GM12873 (cell line): ENCODE data around the gene C2CD2.

ENCODE experiments used
- TF ChIP-seq, protein P1 (sequence below): IDR thresholded peaks from 2 replicates; pipeline ENCODE4 v1.5.1; 2012; ENCODE audit warnings: low read depth, mild to moderate bottlenecking, moderate library complexity, low read length, control low read depth; ENCODE audit not compliant: insufficient read depth; ENCODE audit errors: missing control alignments

Gene C2CD2

GRCh38 chr21:41839387-41840000 lies 114.3 kb downstream of the C2CD2 start:
- TF ChIP-seq, protein P1, sequence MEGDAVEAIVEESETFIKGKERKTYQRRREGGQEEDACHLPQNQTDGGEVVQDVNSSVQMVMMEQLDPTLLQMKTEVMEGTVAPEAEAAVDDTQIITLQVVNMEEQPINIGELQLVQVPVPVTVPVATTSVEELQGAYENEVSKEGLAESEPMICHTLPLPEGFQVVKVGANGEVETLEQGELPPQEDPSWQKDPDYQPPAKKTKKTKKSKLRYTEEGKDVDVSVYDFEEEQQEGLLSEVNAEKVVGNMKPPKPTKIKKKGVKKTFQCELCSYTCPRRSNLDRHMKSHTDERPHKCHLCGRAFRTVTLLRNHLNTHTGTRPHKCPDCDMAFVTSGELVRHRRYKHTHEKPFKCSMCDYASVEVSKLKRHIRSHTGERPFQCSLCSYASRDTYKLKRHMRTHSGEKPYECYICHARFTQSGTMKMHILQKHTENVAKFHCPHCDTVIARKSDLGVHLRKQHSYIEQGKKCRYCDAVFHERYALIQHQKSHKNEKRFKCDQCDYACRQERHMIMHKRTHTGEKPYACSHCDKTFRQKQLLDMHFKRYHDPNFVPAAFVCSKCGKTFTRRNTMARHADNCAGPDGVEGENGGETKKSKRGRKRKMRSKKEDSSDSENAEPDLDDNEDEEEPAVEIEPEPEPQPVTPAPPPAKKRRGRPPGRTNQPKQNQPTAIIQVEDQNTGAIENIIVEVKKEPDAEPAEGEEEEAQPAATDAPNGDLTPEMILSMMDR: no peak

DNA sequence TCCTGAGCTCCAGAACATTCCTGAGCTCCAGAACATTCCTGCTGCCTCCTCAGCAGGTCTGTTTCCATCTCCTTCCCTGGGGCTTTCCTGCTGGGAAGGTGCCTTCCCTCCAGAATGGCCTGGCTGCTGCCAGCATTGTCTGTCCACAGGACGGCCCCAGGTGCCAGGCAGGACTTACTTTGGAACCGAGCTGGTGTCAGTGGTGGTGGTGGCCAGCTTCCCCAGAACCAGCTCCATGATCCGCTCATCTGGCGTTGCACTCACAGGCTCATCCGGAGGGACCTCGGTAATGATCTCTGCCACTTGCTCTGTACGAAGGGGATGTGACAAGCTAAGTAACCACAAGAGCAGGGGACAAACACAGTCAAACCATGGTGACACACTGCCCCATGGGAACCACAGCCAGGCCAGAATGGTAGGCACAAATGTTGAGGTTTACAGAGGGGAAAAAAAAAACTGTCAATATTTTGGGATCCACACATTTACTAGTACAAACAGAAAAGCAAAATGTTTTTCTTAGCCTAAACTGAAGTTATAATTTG lies 116.0 kb downstream of the C2CD2 start:
- TF ChIP-seq, protein P1: no peak

GRCh38 chr21:41836166-41837015 lies 117.4 kb downstream of the C2CD2 start:
- TF ChIP-seq, protein P1: no peak

DNA sequence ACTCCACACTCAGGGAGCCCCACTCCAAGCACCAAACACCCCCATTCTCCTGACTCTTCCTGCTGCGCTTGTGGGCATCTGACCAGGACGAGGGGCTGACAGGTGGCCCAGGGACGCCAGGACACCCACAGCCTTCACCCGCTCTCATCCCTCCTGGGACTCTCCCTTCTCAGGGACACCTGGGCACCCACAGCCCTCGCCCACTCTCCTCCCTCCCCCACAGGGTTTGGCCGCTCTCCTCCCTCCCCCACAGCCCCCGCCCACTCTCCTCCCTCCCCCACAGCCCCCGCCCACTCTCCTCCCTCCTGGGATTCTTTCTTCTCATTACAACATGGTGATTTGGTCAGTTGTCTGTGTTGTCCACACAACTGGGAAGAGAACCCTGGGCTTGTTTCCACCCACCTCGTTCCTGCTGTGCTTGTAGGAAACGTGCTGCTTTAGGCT lies 118.1 kb downstream of the C2CD2 start:
- TF ChIP-seq, protein P1: no peak
